Heart right ventricle (tissue), 16 donors: ENCODE results near the gene PIP5K1B. TPM values are rescaled to one million over a fixed set of nuclear protein-coding genes. Genes with fewer than 3 reads are reported as not detected.

Experiments
- ATAC-seq, 8 donors: fragments of 200-7000 bp; cut with Tn5 transposase; one replicate each; pipeline ENCODE4 v1.9.1; 2020; ENCODE audit warnings: mild to moderate bottlenecking in 8 of 8, moderate library complexity in 8 of 8, moderate number of reproducible peaks in 1 of 8
- DNase-seq, 2 donors: peaks; one replicate each; pipeline ENCODE4 v3.0.0-alpha.2; 2020
- H3K27ac ChIP-seq, 10 donors: fragments of 200-600 bp; sonication (generic) in 2 of 10; one replicate each; pipeline versions ENCODE4 v1.5.0 to v1.8.0; 2020 to 2022; ENCODE audit warnings: mild to moderate bottlenecking in 3 of 10
- H3K27me3 ChIP-seq, 7 donors: fragments of 200-600 bp; one replicate each; pipeline ENCODE4 v1.8.0; 2021 to 2022; ENCODE audit warnings: mild to moderate bottlenecking in 2 of 7
- H3K36me3 ChIP-seq, 9 donors: fragments of 200-600 bp; sonication (generic) in 1 of 9; one replicate each; pipeline versions ENCODE4 v1.5.0 to v1.8.0; 2020 to 2022; ENCODE audit warnings: mild to moderate bottlenecking in 2 of 9
- H3K4me1 ChIP-seq, 9 donors: fragments of 200-600 bp; sonication (generic) in 1 of 9; one replicate each; pipeline versions ENCODE4 v1.5.0 to v1.8.0; 2020 to 2022; ENCODE audit warnings: mild to moderate bottlenecking in 4 of 9
- H3K4me3 ChIP-seq, 10 donors: fragments of 200-600 bp; sonication (generic) in 2 of 10; one replicate each; pipeline versions ENCODE4 v1.5.0 to v1.8.0; 2020 to 2022; ENCODE audit warnings: mild to moderate bottlenecking in 7 of 10, moderate library complexity in 2 of 10
- H3K9me3 ChIP-seq, 11 donors: fragments of 200-600 bp in 10 of 11; sonication (generic) in 2 of 11; one replicate each; pipeline versions ENCODE4 v1.5.0 to v1.8.0; 2013 to 2022; ENCODE audit warnings: mild to moderate bottlenecking in 2 of 11, control low read depth in 1 of 11, moderate library complexity in 1 of 11
- WGBS, 2 donors: extraction: QIAGEN DNeasy Blood & Tissue Kit; methylation state at CpG; one replicate each; pipeline ENCODE4 v1.1.7; 2013; ENCODE audit warnings: inconsistent platforms in 1 of 2; 5-methylcytosine and 5-hydroxymethylcytosine counted together
- intact Hi-C, 10 donors: fragments of 100-400 bp; cut with DNase I; formaldehyde crosslinking; loops; one replicate each; pipeline versions ENCODE4 v1.11.1 to v1.14.2; 2022
- polyA plus RNA-seq, 2 donors: library from polyadenylated mRNA; stranded (reverse); fragments of 200-250 nt; gene quantifications; one replicate each; pipeline ENCODE4 v1.2.3, GENCODE V29; 2013
- total RNA-seq, 10 donors: library from RNA; stranded (reverse); fragmentation: NEBNext Ultra II Directional in 3 of 10; extraction: Animal tissue kit (Norgen Biotek cat#: 25700) in 3 of 10; gene quantifications; one replicate each; pipeline versions ENCODE4 v1.2.1 to v1.2.4, GENCODE V29; 2021 to 2023
- TF ChIP-seq, protein P1 (sequence below), 9 donors: fragments of 200-600 bp; sonication (generic) in 2 of 9; IDR thresholded peaks; one replicate each; pipeline versions ENCODE4 v1.5.0 to v1.8.0; 2021 to 2022; ENCODE audit warnings: antibody characterized with exemption in 9 of 9, mild to moderate bottlenecking in 5 of 9, moderate library complexity in 1 of 9
- donor health status: Arrhythmogenic right ventricular cardiomyopathy.
- donor health status: ischemic (EF 13 %, LVEDD 7.1; RV severe dilation, severe dysfunction).
- donor health status: healthy with polysubstance abuse.
- donor health status: DM: no; HTN: yes; CAD: no.
- donor health status: DM: no; HTN: no; CAD: no.
- donor health status: ischemic (EF 25% LVEDD 6.9; RV normal size, moderate dysfunction).
- donor health status: ischemic (EF 25% LVEDD 5.7; RV mildly dilated, moderate dysfunction).
- donor health status: healthy.
- donor health status: DM: yes; HTN: yes; CAD: no.
- donor health status: Ischemic cardiomyopathy.
- donor health status: ischemic (EF 35%, LVEDD 5.7; RV mildly dilated, moderate dysfunction).
- donor health status: nonischemic (EF 11% LVEDD 7.7; RV severe dilation, severe dysfunction).
- donor health status: DM: yes; HTN: yes; CAD: no.
- donor health status: PGD.
- donor health status: ischemic (EF 29% LVEDD 5.4; RV normal size, mild dysfunction).
- donor health status: nonischemic (EF 23%, LVEDD 6.1; RV moderate dilation, normal function).

PIP5K1B gene
- total and polyA plus RNA-seq, 12 donors: 5.6 to 90.8 (median 48.1) TPM

DNA sequence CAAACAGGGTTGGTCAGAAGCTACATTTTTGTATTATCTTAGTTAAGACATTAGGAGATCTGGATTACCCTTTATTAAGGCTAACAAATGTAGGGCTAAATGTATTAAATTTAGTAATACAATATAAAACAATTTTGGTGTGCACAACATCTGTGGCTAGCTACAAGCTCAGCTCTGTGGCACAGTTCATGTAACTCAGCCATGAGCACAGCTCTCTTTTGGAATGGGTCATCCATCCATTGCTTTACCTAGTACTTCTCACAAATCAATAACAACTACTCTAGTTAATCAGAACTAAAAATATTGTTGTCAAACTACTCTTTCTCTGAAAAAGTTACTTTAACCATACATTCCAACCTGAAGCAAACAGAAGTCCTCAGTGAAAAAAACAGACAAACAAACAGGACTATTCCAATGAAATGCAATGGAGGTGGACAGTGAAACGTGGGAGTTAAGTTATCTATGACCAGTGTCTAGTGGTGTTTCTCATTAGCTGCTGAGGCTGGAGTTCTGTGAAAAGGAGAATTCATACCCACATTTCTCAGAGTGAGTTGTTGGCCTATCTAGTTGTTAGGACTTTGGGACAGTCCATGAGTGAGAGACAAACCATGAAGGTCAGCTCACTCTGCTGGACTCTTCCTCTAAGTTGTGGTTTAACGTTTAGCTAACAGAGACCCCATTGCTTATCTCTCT, 55.1 kb downstream of the PIP5K1B start:
- H3K27ac ChIP-seq: peak overlapping the region in 2 of 10 donors; percentile 25 to 27

DNA sequence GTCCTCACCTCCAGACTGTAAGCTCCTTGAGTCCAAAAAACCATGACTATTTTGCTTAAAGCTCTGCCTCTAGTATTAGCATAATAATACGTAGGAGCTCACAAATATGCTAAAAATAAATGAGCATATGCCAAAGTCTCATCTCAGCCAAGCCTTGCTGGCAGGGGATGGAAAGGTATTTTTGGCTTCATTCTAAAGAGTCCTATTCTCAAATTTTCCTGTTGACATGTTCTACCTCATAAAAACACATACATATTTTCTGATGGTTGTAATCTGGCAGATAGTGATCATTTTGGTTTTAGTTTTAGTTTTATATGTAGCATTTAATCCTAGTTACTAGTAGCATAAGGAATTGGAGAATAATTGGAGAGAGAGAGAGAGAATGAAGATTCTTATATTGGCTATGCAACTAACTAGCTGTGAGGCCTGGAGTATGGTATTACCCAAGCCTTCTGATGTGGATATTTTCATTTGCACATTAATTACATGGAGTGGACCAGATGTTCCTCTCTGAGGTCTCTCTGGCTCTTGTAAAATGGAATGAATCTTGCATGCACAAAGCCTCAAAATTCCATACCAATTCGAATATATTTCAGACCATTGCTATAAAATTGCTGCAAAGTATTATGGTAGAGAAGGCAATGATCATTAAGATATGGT, 55.8 kb downstream of the PIP5K1B start:
- peak overlapping the region in 2 of 10 donors; percentile 25 to 27 for H3K27ac ChIP-seq
- DNase-seq: no peak

More for the DNA sequence above, 55.1 kb downstream of the PIP5K1B start:
- DNase-seq: no peak
- ATAC-seq: peak in 1 of 8 donors; percentile 17
- H3K9me3 ChIP-seq: peaks cover 0 to 16% (median 2%) of the 10 kb centered on the region in 11 donors
- H3K36me3 ChIP-seq: no peaks in the 10 kb centered on the region
- peaks cover 0 to 56% (median 8%) of the 10 kb centered on the region in 9 donors for H3K4me1 ChIP-seq
- intact Hi-C loops: no loop called here
- no peaks in the 10 kb centered on the region for H3K27me3 ChIP-seq
- H3K4me3 ChIP-seq: no peak overlapping the region
- TF ChIP-seq, protein P1, sequence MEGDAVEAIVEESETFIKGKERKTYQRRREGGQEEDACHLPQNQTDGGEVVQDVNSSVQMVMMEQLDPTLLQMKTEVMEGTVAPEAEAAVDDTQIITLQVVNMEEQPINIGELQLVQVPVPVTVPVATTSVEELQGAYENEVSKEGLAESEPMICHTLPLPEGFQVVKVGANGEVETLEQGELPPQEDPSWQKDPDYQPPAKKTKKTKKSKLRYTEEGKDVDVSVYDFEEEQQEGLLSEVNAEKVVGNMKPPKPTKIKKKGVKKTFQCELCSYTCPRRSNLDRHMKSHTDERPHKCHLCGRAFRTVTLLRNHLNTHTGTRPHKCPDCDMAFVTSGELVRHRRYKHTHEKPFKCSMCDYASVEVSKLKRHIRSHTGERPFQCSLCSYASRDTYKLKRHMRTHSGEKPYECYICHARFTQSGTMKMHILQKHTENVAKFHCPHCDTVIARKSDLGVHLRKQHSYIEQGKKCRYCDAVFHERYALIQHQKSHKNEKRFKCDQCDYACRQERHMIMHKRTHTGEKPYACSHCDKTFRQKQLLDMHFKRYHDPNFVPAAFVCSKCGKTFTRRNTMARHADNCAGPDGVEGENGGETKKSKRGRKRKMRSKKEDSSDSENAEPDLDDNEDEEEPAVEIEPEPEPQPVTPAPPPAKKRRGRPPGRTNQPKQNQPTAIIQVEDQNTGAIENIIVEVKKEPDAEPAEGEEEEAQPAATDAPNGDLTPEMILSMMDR (IDR thresholded peaks at IDR 0.05): no peak
- WGBS, 2 donors: 52 to 68% methylated on average over 2 of the region's 2 CpGs

DNA sequence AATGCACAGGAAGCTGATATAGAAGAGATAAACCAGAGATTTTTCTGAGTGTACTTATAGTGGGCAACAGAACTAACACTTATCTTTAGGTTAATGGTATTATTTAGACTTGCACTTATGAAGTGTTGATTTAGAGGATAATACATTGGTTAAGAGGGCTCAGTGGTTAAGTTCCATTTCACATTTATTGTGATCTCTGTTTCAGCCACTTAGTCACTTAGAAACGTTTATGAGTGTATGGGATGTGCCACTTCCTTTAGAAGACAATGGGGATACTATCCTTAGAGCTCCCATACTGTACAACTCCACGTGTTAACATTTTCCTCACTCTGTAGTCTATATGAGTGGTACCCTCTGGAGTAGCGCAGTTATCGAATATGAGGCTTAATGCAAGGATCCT, 57.5 kb downstream of the PIP5K1B start:
- Histone ChIP-seq H3K27ac (no peak overlapping the region), H3K36me3 (no peaks in the 10 kb centered on the region), H3K4me3 (no peak overlapping the region), H3K9me3 (peaks cover 0 to 16% (median 2%) of the 10 kb centered on the region in 11 donors), H3K27me3 (no peaks in the 10 kb centered on the region), H3K4me1 (peaks cover 0 to 48% (median 11%) of the 10 kb centered on the region in 9 donors)
- TF ChIP-seq, protein P1 (IDR thresholded peaks at IDR 0.05): no peak
- ATAC-seq (peak in 1 of 8 donors; percentile 50), DNase-seq (no peak)
- WGBS, 2 donors: 59 to 60% methylated on average over 4 of the region's 4 CpGs
- intact Hi-C loops: loop anchor here in 1 of 10 donors (2.0 kb wide), 1 partner anchor 20 kb away; no protein-coding TSS in a partner anchor

More for the DNA sequence above, 55.8 kb downstream of the PIP5K1B start:
- peak in 1 of 8 donors; percentile 22 for ATAC-seq
- Histone ChIP-seq H3K4me1 (peaks cover 0 to 56% (median 12%) of the 10 kb centered on the region in 9 donors), H3K4me3 (no peak overlapping the region), H3K9me3 (peaks cover 0 to 16% (median 2%) of the 10 kb centered on the region in 11 donors), H3K27me3 (no peaks in the 10 kb centered on the region), H3K36me3 (no peaks in the 10 kb centered on the region)
- 36 to 56% methylated on average over 2 of the region's 2 CpGs for WGBS, 2 donors
- TF ChIP-seq, protein P1 (IDR thresholded peaks at IDR 0.05): no peak
- intact Hi-C loops: no loop called here

DNA sequence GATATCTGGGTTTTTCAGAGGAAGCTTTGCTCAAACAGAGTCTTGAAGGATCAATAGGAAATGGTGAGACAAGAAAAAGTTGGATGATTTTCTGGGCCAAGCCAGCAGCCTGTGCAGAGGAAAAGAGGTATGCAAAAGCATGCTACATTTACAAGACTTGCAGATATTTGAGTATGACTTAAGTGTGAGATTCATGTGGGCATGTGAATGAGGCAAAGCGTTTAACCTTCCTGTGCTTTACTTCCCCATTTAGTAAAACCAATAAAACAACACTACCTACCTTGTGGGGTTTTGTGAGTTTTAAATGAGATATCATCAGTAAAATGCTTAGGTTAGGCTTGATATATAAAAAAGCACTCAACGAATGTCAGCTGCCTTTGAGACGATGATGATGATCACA, 58.1 kb downstream of the PIP5K1B start:
- Histone ChIP-seq H3K4me1 (peaks cover 0 to 48% (median 9%) of the 10 kb centered on the region in 9 donors), H3K4me3 (no peak overlapping the region), H3K27me3 (no peaks in the 10 kb centered on the region), H3K9me3 (peaks cover 0 to 14% (median 2%) of the 10 kb centered on the region in 11 donors), H3K27ac (no peak overlapping the region), H3K36me3 (no peaks in the 10 kb centered on the region)
- ATAC-seq: no peak
- TF ChIP-seq, protein P1 (IDR thresholded peaks at IDR 0.05): no peak
- intact Hi-C loops: loop anchor here in 1 of 10 donors (2.0 kb wide), 1 partner anchor 20 kb away; no protein-coding TSS in a partner anchor
- WGBS, 2 donors: 86% methylated on average over 3 of the region's 3 CpGs
- DNase-seq: no peak
